ENCODE data around the gene TPRG1.

TPRG1 gene

GRCh38 chr3:189188466-189188865 is 16.7 kb downstream of the TPRG1 start:
- no peak for TF ChIP-seq CTCF (IDR thresholded peaks at IDR 0.05; ENCODE audit: control extremely low read depth, extremely low read depth, low read depth, missing control alignments)
- no peak for DNase-seq (ENCODE audit: extremely low spot score)
- CTCF ChIA-PET: no interaction called here
- POLR2A ChIA-PET: no interaction called here

GRCh38 chr3:189192725-189193124 is 21.0 kb downstream of the TPRG1 start:
- ChIA-PET POLR2A (no interaction called here), CTCF (interaction anchor here (1.2 kb wide), 1 partner anchor 12 kb away, joined by 3 read pairs; no protein-coding TSS in a partner anchor)
- DNase-seq (ENCODE audit: extremely low spot score): no peak
- no peak for TF ChIP-seq CTCF (IDR thresholded peaks at IDR 0.05; ENCODE audit: control extremely low read depth, extremely low read depth, low read depth, missing control alignments)

- POLR2A ChIA-PET: no interaction called here
- no peak for DNase-seq (ENCODE audit: extremely low spot score)
- TF ChIP-seq CTCF (IDR thresholded peaks at IDR 0.05; ENCODE audit: control extremely low read depth, extremely low read depth, low read depth, missing control alignments): no peak
- CTCF ChIA-PET: interaction anchor here (1.0 to 1.6 kb wide), 5 partner anchors 10 to 93 kb away, joined by 3 to 6 read pairs (median 3); no protein-coding TSS in a partner anchor
Observed at GRCh38 chr3:189195302-189195701, 23.5 kb downstream of the TPRG1 start.

- CTCF ChIA-PET: no interaction called here
- TF ChIP-seq CTCF (IDR thresholded peaks at IDR 0.05; ENCODE audit: control extremely low read depth, extremely low read depth, low read depth, missing control alignments): no peak
- no peak for DNase-seq (ENCODE audit: extremely low spot score)
- POLR2A ChIA-PET: no interaction called here
Observed at GRCh38 chr3:189202106-189202505, 30.3 kb downstream of the TPRG1 start.

- CTCF ChIA-PET: no interaction called here
- POLR2A ChIA-PET: no interaction called here
- TF ChIP-seq CTCF (IDR thresholded peaks at IDR 0.05; ENCODE audit: control extremely low read depth, extremely low read depth, low read depth, missing control alignments): no peak
- DNase-seq (ENCODE audit: extremely low spot score): no peak
Observed at GRCh38 chr3:189202583-189202982, 30.8 kb downstream of the TPRG1 start.

GRCh38 chr3:189204167-189204866 is 32.5 kb downstream of the TPRG1 start:
- DNase-seq (ENCODE audit: extremely low spot score): no peak
- CTCF ChIA-PET: interaction anchor here (1.0 to 2.1 kb wide), 4 partner anchors 9 to 28 kb away, joined by 3 to 7 read pairs (median 6); no protein-coding TSS in a partner anchor
- POLR2A ChIA-PET: no interaction called here
- no peak for TF ChIP-seq CTCF (IDR thresholded peaks at IDR 0.05; ENCODE audit: control extremely low read depth, extremely low read depth, low read depth, missing control alignments)
